ENCODE results near the gene PDZD2.

Gene PDZD2

DNA sequence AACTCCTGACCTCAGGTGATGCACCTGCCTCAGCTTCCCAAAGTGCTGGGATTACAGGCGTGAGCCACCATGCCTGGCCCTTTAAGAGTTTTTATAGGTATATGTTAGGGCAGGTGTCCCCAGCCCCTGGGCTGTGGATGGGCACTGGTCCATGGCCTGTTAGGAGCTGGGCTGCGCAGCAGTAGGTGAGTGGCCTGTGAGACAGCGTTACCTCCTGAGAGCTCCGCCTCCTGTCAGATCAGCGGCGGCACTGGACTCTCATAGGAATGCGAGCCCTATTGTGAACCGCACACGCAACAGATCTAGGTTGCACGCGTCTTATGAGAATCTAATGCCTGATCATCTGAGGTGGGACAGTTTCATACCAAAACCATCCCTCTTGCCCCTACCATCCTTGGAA lies 361.8 kb downstream of the PDZD2 start:
- Histone ChIP-seq H3K79me2 (ENCODE audit: insufficient read depth, low read length) (no peaks in the 10 kb centered on the region), H3K27me3 (ENCODE audit: insufficient read depth, low read length, poor library complexity) (no peaks in the 10 kb centered on the region), H3K9ac (ENCODE audit: low read depth, low read length) (no peak overlapping the region), H3K4me3 (ENCODE audit: low read depth in 1 of 2, low read length in 2 of 2) (no peak overlapping the region), H3K36me3 (ENCODE audit: insufficient read depth, low read length) (no peaks in the 10 kb centered on the region), H4K20me1 (ENCODE audit: insufficient read depth, low read length) (no peaks in the 10 kb centered on the region), H3K4me2 (ENCODE audit: insufficient read depth, low read length) (no peak overlapping the region), H3K9me3 (ENCODE audit: insufficient read depth, low read length, severe bottlenecking) (no peaks in the 10 kb centered on the region), H3K27ac (ENCODE audit: low read length) (no peak overlapping the region), H2AFZ (ENCODE audit: low read depth, low read length) (no peak overlapping the region), H3K4me1 (ENCODE audit: insufficient read depth, low read length) (no peaks in the 10 kb centered on the region)
- TF ChIP-seq, protein P1, sequence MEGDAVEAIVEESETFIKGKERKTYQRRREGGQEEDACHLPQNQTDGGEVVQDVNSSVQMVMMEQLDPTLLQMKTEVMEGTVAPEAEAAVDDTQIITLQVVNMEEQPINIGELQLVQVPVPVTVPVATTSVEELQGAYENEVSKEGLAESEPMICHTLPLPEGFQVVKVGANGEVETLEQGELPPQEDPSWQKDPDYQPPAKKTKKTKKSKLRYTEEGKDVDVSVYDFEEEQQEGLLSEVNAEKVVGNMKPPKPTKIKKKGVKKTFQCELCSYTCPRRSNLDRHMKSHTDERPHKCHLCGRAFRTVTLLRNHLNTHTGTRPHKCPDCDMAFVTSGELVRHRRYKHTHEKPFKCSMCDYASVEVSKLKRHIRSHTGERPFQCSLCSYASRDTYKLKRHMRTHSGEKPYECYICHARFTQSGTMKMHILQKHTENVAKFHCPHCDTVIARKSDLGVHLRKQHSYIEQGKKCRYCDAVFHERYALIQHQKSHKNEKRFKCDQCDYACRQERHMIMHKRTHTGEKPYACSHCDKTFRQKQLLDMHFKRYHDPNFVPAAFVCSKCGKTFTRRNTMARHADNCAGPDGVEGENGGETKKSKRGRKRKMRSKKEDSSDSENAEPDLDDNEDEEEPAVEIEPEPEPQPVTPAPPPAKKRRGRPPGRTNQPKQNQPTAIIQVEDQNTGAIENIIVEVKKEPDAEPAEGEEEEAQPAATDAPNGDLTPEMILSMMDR (IDR thresholded peaks at IDR 0.05; ENCODE audit: borderline replicate concordance, extremely low read depth, low read length, poor library complexity, severe bottlenecking), result no peak
- TF ChIP-seq EZH2 (IDR thresholded peaks at IDR 0.05; ENCODE audit: borderline replicate concordance, low read depth, low read length, severe bottlenecking), result no peak
- ATAC-seq (ENCODE audit: insufficient read depth, low read depth) (no peak), DNase-seq (no peak)

DNA sequence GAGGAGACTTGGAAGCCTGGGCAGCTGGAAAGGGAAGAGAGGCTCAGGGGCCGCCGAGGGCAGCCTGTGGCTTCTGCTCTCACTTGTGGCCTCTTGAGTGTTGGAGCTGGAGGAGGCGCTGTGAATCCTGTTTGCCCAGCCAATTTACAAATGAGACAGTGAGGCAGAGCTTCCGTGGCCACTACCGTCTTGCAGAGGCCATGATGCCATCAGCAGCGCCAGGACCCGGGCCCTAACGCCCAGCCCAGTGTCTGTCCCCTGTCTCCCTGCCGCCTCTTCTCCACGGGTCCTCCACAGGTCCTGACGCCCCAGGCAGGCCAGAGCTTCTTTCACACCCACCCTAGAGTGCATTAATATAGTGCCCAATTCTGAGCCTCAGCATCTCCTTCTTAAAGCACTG lies 362.4 kb downstream of the PDZD2 start:
- DNase-seq (no peak), ATAC-seq (ENCODE audit: insufficient read depth, low read depth) (peak; percentile 19; the same call in 1 of the 3 replicates)
- H3K9me3 ChIP-seq (ENCODE audit: insufficient read depth, low read length, severe bottlenecking), result no peaks in the 10 kb centered on the region
- H4K20me1 ChIP-seq (ENCODE audit: insufficient read depth, low read length), result no peaks in the 10 kb centered on the region
- no peak overlapping the region for H3K9ac ChIP-seq (ENCODE audit: low read depth, low read length)
- H2AFZ ChIP-seq (ENCODE audit: low read depth, low read length), result no peak overlapping the region
- H3K36me3 ChIP-seq (ENCODE audit: insufficient read depth, low read length), result no peaks in the 10 kb centered on the region
- no peak overlapping the region for H3K27ac ChIP-seq (ENCODE audit: low read length)
- TF ChIP-seq, protein P1 (IDR thresholded peaks at IDR 0.05; ENCODE audit: borderline replicate concordance, extremely low read depth, low read length, poor library complexity, severe bottlenecking), result no peak
- no peaks in the 10 kb centered on the region for H3K27me3 ChIP-seq (ENCODE audit: insufficient read depth, low read length, poor library complexity)
- no peaks in the 10 kb centered on the region for H3K79me2 ChIP-seq (ENCODE audit: insufficient read depth, low read length)
- no peak overlapping the region for H3K4me2 ChIP-seq (ENCODE audit: insufficient read depth, low read length)
- no peak overlapping the region for H3K4me3 ChIP-seq (ENCODE audit: low read depth in 1 of 2, low read length in 2 of 2)
- no peaks in the 10 kb centered on the region for H3K4me1 ChIP-seq (ENCODE audit: insufficient read depth, low read length)

DNA sequence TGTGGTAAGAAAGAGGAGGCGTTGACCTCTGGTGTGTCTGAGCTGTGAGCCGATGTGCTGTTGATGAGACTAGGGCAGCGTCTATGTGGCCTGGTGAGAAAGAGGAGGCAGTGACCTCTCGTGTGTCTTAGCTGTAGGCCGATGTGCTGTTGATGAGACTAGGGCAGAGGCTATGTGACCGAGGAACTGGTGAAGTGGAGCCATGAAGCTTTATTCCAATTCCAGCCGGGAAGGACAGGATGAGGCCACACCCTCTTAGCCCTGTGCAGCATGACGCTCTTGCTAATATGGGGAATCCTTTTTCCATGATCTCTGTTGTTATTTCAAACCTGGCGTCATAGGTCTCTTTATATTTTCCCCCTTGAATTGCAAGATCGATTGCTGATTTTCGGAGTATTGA lies 362.8 kb downstream of the PDZD2 start:
- Histone ChIP-seq H3K9ac (ENCODE audit: low read depth, low read length) (no peak overlapping the region), H3K4me1 (ENCODE audit: insufficient read depth, low read length) (no peaks in the 10 kb centered on the region), H2AFZ (ENCODE audit: low read depth, low read length) (no peak overlapping the region), H3K9me3 (ENCODE audit: insufficient read depth, low read length, severe bottlenecking) (no peaks in the 10 kb centered on the region), H3K4me3 (ENCODE audit: low read depth in 1 of 2, low read length in 2 of 2) (no peak overlapping the region), H4K20me1 (ENCODE audit: insufficient read depth, low read length) (no peaks in the 10 kb centered on the region), H3K27ac (ENCODE audit: low read length) (no peak overlapping the region), H3K27me3 (ENCODE audit: insufficient read depth, low read length, poor library complexity) (no peaks in the 10 kb centered on the region), H3K79me2 (ENCODE audit: insufficient read depth, low read length) (no peaks in the 10 kb centered on the region), H3K4me2 (ENCODE audit: insufficient read depth, low read length) (no peak overlapping the region), H3K36me3 (ENCODE audit: insufficient read depth, low read length) (no peaks in the 10 kb centered on the region)
- ATAC-seq (ENCODE audit: insufficient read depth, low read depth), result no peak; the same call in 2 of the 3 replicates
- no peak for DNase-seq
- no peak for TF ChIP-seq EZH2 (IDR thresholded peaks at IDR 0.05; ENCODE audit: borderline replicate concordance, low read depth, low read length, severe bottlenecking)
- TF ChIP-seq, protein P1 (IDR thresholded peaks at IDR 0.05; ENCODE audit: borderline replicate concordance, extremely low read depth, low read length, poor library complexity, severe bottlenecking), result no peak

DNA sequence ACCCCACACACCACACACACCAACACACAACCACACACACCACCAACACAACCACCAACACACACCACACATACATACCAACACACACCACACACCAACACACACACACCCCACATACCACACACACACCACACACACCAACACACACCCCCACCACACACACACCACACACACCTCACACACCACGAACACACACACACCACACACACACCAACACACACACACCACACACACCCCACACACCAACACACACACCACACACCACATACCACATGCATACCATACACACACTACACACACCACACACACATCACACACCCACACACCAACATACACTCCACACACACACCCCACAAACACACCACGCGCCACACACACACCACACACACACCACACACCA lies 363.8 kb downstream of the PDZD2 start:
- Histone ChIP-seq H3K9me3 (ENCODE audit: insufficient read depth, low read length, severe bottlenecking) (no peaks in the 10 kb centered on the region), H3K27me3 (ENCODE audit: insufficient read depth, low read length, poor library complexity) (no peaks in the 10 kb centered on the region), H3K9ac (ENCODE audit: low read depth, low read length) (no peak overlapping the region), H3K4me2 (ENCODE audit: insufficient read depth, low read length) (no peak overlapping the region), H2AFZ (ENCODE audit: low read depth, low read length) (no peak overlapping the region), H3K27ac (ENCODE audit: low read length) (no peak overlapping the region), H4K20me1 (ENCODE audit: insufficient read depth, low read length) (no peaks in the 10 kb centered on the region), H3K4me1 (ENCODE audit: insufficient read depth, low read length) (no peaks in the 10 kb centered on the region), H3K36me3 (ENCODE audit: insufficient read depth, low read length) (no peaks in the 10 kb centered on the region), H3K79me2 (ENCODE audit: insufficient read depth, low read length) (no peaks in the 10 kb centered on the region), H3K4me3 (ENCODE audit: low read depth in 1 of 2, low read length in 2 of 2) (no peak overlapping the region)
- no peak for TF ChIP-seq EZH2 (IDR thresholded peaks at IDR 0.05; ENCODE audit: borderline replicate concordance, low read depth, low read length, severe bottlenecking)
- TF ChIP-seq, protein P1 (IDR thresholded peaks at IDR 0.05; ENCODE audit: borderline replicate concordance, extremely low read depth, low read length, poor library complexity, severe bottlenecking), result no peak
- DNase-seq (no peak), ATAC-seq (ENCODE audit: insufficient read depth, low read depth) (no peak)
